B cell (primary cell): ENCODE data around the gene ITGB3. TPM values are rescaled to one million over a fixed set of nuclear protein-coding genes. Genes with fewer than 3 reads are reported as not detected.
A peak's percentile ranks its signal among the peaks of the same experiment; 100 is the strongest.

Source experiments
- ATAC-seq: fragments of 200-7000 bp; cut with Tn5 transposase; one replicate; pipeline ENCODE4 v1.10.0; 2021; ENCODE audit warnings: low read depth, mild to moderate bottlenecking, moderate number of reproducible peaks, moderate library complexity
- CTCF ChIA-PET: fragments of 350-600 bp; sonication (Branson Sonifier 250); formaldehyde crosslinking; loops from one replicate; lab custom pipeline; 2021; ENCODE audit warnings: antibody characterized with exemption, inconsistent platforms; lab: Charles Lee
- POLR2A ChIA-PET: fragments of 350-600 bp; sonication (Branson Sonifier 250); formaldehyde crosslinking; loops from one replicate; lab custom pipeline; 2021; ENCODE audit warnings: antibody characterized with exemption; lab: Charles Lee
- DNase-seq: peaks from one replicate; pipeline ENCODE4 v3.0.0; 2013
- H2AFZ ChIP-seq: 2 replicates; pipeline ENCODE4 v1.6.1; 2012; ENCODE audit warnings: mild to moderate bottlenecking, low read depth, low read length; ENCODE audit not compliant: insufficient read depth, poor library complexity, severe bottlenecking
- H3K27ac ChIP-seq, 2 donors: 1 replicate in 1 of 2; 2 replicates in 1 of 2; pipeline ENCODE4 v1.5.1; 2012 to 2013; ENCODE audit warnings: low read length in 2 of 2, mild to moderate bottlenecking in 2 of 2, moderate library complexity in 1 of 2
- H3K27me3 ChIP-seq, 4 experiments: fragments of 200-600 bp in 1 of 4; sonication (generic) in 1 of 4; replicated peaks in 1 of 4; 1 replicate in 2 of 4; 2 replicates in 2 of 4; pipeline versions ENCODE4 v1.6.1 to v1.7.0; 2013 to 2016; ENCODE audit warnings: low read length in 3 of 4, mild to moderate bottlenecking in 2 of 4, mixed read lengths in 1 of 4, moderate library complexity in 1 of 4; ENCODE audit not compliant: insufficient read depth in 4 of 4, control insufficient read depth in 3 of 4; ENCODE audit errors: control extremely low read depth in 1 of 4
- H3K36me3 ChIP-seq, 2 experiments: replicated peaks in 1 of 2; 1 replicate in 1 of 2; 2 replicates in 1 of 2; pipeline versions ENCODE4 v1.6.1 to v1.7.1; 2013; ENCODE audit warnings: low read length in 1 of 2; ENCODE audit not compliant: insufficient read depth in 2 of 2, control insufficient read depth in 1 of 2; ENCODE audit errors: control extremely low read depth in 1 of 2, extremely low read depth in 1 of 2
- H3K4me1 ChIP-seq, 2 donors: fragments of 200-600 bp in 1 of 2; sonication (generic) in 1 of 2; 1 replicate in 1 of 2; 2 replicates in 1 of 2; pipeline versions ENCODE4 v1.5.1 to v1.6.1; 2013 to 2017; ENCODE audit warnings: low read length in 2 of 2; ENCODE audit not compliant: control insufficient read depth in 2 of 2, insufficient read depth in 2 of 2
- H3K4me2 ChIP-seq: replicated peaks from 2 replicates; pipeline ENCODE3; 2012; ENCODE audit warnings: mild to moderate bottlenecking, low read depth, low read length; ENCODE audit not compliant: poor library complexity, severe bottlenecking
- H3K4me3 ChIP-seq, 5 experiments: fragments of 200-600 bp in 1 of 5; sonication (generic) in 1 of 5; 1 replicate in 3 of 5; 2 replicates in 2 of 5; pipeline versions ENCODE4 v1.5.1 to v1.7.0; 2011 to 2016; ENCODE audit warnings: low read length in 4 of 5, mild to moderate bottlenecking in 4 of 5, low read depth in 2 of 5, control low read depth in 1 of 5, moderate library complexity in 1 of 5; ENCODE audit not compliant: insufficient read depth in 1 of 5; ENCODE audit errors: control extremely low read depth in 1 of 5, extremely low read depth in 1 of 5
- H3K79me2 ChIP-seq: fragments of 200-600 bp; sonication (generic); one replicate; pipeline ENCODE4 v1.6.0; 2016; ENCODE audit warnings: low read length; ENCODE audit not compliant: control insufficient read depth, insufficient read depth
- H3K9ac ChIP-seq: fragments of 200-600 bp; sonication (generic); 2 replicates; pipeline ENCODE4 v1.6.1; 2017; ENCODE audit warnings: mild to moderate bottlenecking, low read length, moderate library complexity
- H3K9me3 ChIP-seq, 3 donors: one replicate each; pipeline versions ENCODE4 v1.6.1 to v1.7.1; 2013; ENCODE audit warnings: low read length in 2 of 3; ENCODE audit not compliant: control insufficient read depth in 2 of 3, insufficient read depth in 1 of 3; ENCODE audit errors: control extremely low read depth in 1 of 3
- H4K20me1 ChIP-seq: 2 replicates; pipeline ENCODE4 v1.6.0; 2012; ENCODE audit warnings: mild to moderate bottlenecking, low read length; ENCODE audit not compliant: insufficient read depth, control insufficient read depth, poor library complexity, severe bottlenecking
- H3K27ac Mint-ChIP-seq: one replicate; pipeline ENCODE4 v1.8.0; 2021; ENCODE audit warnings: mixed read lengths
- H3K27me3 Mint-ChIP-seq: one replicate; pipeline ENCODE4 v1.8.0; 2021; ENCODE audit warnings: mixed read lengths
- H3K4me1 Mint-ChIP-seq: one replicate; pipeline ENCODE4 v1.8.0; 2021; ENCODE audit warnings: mixed read lengths
- H3K4me3 Mint-ChIP-seq: one replicate; pipeline ENCODE4 v1.8.0; 2021; ENCODE audit warnings: mixed read lengths
- H3K9me3 Mint-ChIP-seq: one replicate; pipeline ENCODE4 v1.8.0; 2022; ENCODE audit warnings: mixed read lengths; ENCODE audit not compliant: insufficient read depth
- EZH2 ChIP-seq: IDR thresholded peaks from 2 replicates; pipeline ENCODE4 v1.6.1; 2012; ENCODE audit warnings: borderline replicate concordance, low read depth, mild to moderate bottlenecking, moderate library complexity, low read length; ENCODE audit not compliant: insufficient read depth, poor library complexity, severe bottlenecking
- WGBS: methylation state at CpG from one replicate; pipeline ENCODE4 v1.1.5; 2013; ENCODE audit warnings: missing lambda C conversion rate; ENCODE audit not compliant: insufficient coverage; 5-methylcytosine and 5-hydroxymethylcytosine counted together
- intact Hi-C: fragments of 100-400 bp; cut with micrococcal nuclease; formaldehyde crosslinking; loops from one replicate; pipeline ENCODE4 v1.10.0; 2022
- polyA plus RNA-seq: library from polyadenylated mRNA; depleted of rRNA; stranded (reverse); fragments of >200 nt; gene quantifications from 2 replicates; pipeline ENCODE4 v1.2.3, GENCODE V29; 2012
- total RNA-seq, 2 donors: library from RNA; stranded (reverse); fragments of 120-200 nt in 1 of 2; gene quantifications; 1 replicate in 1 of 2; 2 replicates in 1 of 2; pipeline versions ENCODE4 v1.2.3 to v1.2.4, GENCODE V29; 2013 to 2022
- TF ChIP-seq, protein P1 (sequence below): fragments of 200-600 bp; IDR thresholded peaks from one replicate; pipeline ENCODE4 v1.8.0; 2022; ENCODE audit warnings: antibody characterized with exemption, mild to moderate bottlenecking

Gene ITGB3
- total and polyA plus RNA-seq, 2 donors (not counting 1 experiment from before 2014, with no cell fraction given): 0.07 to 11.4 TPM

DNA sequence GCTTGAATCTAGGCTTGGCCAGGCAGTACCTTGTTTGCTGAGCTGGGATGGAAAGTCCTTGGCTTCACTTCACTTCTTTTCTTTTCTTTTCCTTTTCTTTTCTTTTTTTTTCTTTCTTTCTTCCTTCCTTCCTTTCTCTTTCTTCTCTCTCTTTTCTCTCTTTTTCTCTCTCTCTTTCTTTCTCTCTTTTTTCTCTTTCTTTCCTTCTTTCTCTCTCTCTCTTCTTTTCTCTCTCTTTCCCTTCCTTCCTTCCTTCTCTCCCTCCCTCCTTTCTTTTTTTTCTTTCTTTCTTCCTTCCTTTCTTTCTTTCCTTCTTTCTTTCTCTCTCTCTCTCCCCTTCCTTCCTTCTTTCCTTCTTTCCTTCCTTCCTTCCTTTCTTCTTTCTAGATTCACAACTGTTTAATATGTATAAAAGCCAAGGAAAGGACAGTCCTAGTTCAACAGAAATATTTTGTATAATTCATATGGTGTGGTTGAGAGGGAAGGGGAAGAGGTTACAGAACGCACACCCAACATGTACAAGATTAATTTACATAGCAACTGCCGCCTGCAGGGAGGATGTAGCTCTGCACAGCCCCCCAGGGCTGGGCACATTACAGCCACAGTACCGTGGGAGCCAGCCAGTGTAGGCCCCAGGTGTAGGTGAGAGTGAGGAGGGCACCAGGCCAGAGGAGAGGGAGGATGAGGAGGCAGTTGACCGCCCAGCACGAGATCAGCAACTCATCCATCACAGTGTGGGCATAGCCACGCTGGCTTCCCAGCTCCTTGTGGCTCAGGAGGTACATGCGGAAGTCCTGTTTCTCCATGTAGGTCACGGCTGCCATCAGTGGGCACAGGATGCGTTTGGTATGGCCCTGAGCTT is 9.7 kb upstream of the ITGB3 start:
- peak; percentile 66 for ATAC-seq
- Histone ChIP-seq H3K9ac (peak overlapping the region; percentile 13), H3K4me2 (peak overlapping the region; percentile 24), H3K36me3 (no peaks in the 10 kb centered on the region), H3K27me3 (no peaks in the 10 kb centered on the region), H3K79me2 (no peaks in the 10 kb centered on the region), H3K4me3 (no peak overlapping the region), H4K20me1 (no peaks in the 10 kb centered on the region), H3K27ac (no peak overlapping the region), H2AFZ (peak overlapping the region; percentile 53), H3K4me1 (peaks cover 25 to 26% of the 10 kb centered on the region in 2 donors), H3K9me3 (no peaks in the 10 kb centered on the region)
- Mint-ChIP-seq H3K4me1 (peaks cover 35% of the 10 kb centered on the region), H3K9me3 (no peaks in the 10 kb centered on the region), H3K27ac (peak overlapping the region; percentile 42), H3K27me3 (no peaks in the 10 kb centered on the region), H3K4me3 (peak overlapping the region; percentile 29)
- intact Hi-C loops: no loop called here
- TF ChIP-seq EZH2: no peak
- TF ChIP-seq, protein P1, sequence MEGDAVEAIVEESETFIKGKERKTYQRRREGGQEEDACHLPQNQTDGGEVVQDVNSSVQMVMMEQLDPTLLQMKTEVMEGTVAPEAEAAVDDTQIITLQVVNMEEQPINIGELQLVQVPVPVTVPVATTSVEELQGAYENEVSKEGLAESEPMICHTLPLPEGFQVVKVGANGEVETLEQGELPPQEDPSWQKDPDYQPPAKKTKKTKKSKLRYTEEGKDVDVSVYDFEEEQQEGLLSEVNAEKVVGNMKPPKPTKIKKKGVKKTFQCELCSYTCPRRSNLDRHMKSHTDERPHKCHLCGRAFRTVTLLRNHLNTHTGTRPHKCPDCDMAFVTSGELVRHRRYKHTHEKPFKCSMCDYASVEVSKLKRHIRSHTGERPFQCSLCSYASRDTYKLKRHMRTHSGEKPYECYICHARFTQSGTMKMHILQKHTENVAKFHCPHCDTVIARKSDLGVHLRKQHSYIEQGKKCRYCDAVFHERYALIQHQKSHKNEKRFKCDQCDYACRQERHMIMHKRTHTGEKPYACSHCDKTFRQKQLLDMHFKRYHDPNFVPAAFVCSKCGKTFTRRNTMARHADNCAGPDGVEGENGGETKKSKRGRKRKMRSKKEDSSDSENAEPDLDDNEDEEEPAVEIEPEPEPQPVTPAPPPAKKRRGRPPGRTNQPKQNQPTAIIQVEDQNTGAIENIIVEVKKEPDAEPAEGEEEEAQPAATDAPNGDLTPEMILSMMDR: peak; percentile 35
- POLR2A ChIA-PET: no interaction called here
- CTCF ChIA-PET: interaction anchor here (0.5 to 6.4 kb wide), 5 partner anchors 9 to 311 kb away, joined by 3 to 45 read pairs (median 4); partner anchors contain the start of gene ITGB3
- peak; percentile 31 for DNase-seq
- WGBS: 70% methylated on average over 8 of the region's 9 CpGs

DNA sequence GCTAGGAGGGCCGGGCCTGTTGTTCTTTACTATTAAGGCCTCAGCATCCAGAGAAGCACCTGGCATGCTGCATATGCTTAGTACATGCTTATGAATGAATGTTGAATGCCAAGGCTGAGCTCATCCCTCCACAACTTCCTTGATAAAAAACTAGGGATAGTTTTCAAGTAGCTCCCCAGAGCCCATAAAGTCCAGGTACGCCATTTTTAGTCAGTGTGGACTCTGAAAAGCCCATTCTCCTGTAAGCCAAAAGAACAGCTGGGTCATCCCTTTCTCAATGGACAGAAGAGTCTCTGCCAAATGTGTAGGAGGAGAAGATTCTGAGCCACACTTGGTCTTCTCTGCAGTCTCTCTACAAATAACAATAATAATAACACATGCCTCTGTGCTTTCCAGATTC is 8.9 kb upstream of the ITGB3 start:
- no peaks in the 10 kb centered on the region for H3K27me3 ChIP-seq
- no peak overlapping the region for H3K27ac ChIP-seq
- no peaks in the 10 kb centered on the region for H3K27me3 Mint-ChIP-seq
- H4K20me1 ChIP-seq: no peaks in the 10 kb centered on the region
- no peaks in the 10 kb centered on the region for H3K9me3 ChIP-seq
- H3K4me1 Mint-ChIP-seq: peaks cover 31% of the 10 kb centered on the region
- WGBS: 100% methylated on average over 1 of the region's 2 CpGs
- peak overlapping the region; percentile 20 for H3K27ac Mint-ChIP-seq
- H3K4me3 Mint-ChIP-seq: no peak overlapping the region
- no peak overlapping the region for H3K4me3 ChIP-seq
- H3K36me3 ChIP-seq: no peaks in the 10 kb centered on the region
- DNase-seq: no peak
- no peak overlapping the region for H2AFZ ChIP-seq
- no peaks in the 10 kb centered on the region for H3K79me2 ChIP-seq
- H3K4me1 ChIP-seq: peaks cover 22% of the 10 kb centered on the region in 2 donors
- POLR2A ChIA-PET: no interaction called here
- CTCF ChIA-PET: interaction anchor here (0.5 to 6.4 kb wide), 5 partner anchors 8 to 312 kb away, joined by 3 to 45 read pairs (median 4); partner anchors contain the start of gene ITGB3
- H3K9me3 Mint-ChIP-seq: no peaks in the 10 kb centered on the region
- no peak overlapping the region for H3K4me2 ChIP-seq
- ATAC-seq: no peak
- TF ChIP-seq EZH2: no peak
- TF ChIP-seq, protein P1: no peak
- intact Hi-C loops: no loop called here
- H3K9ac ChIP-seq: no peak overlapping the region
